Measurements from ENCODE around the gene GK2. TPM values are rescaled to one million over a fixed set of nuclear protein-coding genes. Genes with fewer than 3 reads are reported as not detected.

Gene GK2
- not detected in 2 replicates for total RNA-seq (2014; rRNA removed; shearing (Covaris generic); ENCODE audit: low replicate concordance)

DNA sequence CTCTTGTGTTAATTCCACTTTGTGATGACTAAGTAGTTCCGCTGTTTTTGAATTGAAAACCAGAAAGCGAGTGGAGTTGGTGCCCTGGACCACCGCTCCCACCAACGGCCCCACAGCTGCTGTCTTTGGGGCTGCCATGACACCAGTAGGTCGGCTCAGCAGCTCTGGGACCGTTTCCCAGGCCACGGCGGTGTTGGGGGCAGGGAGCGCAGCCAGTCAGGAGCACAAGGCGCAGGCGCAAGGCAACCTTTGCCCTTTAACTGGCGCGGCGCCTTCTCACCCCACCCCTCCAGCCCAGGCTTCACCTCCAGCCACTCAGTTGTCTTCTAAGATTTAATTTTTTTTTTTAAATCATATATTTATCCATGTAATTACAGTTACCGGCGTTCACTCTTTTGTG, at the start of gene GK2:
Gene GK2, minus strand, starts transcription at position 166 of the 400 bp plus-strand sequence. Its CDS starts 28 bp downstream, at position 138.
- Histone ChIP-seq H3K27ac (ENCODE audit: low read length) (no peak within 1 kb of the TSS), H4K20me1 (ENCODE audit: insufficient read depth, low read depth, low read length) (no peaks in the 10 kb centered on the region), H2AFZ (ENCODE audit: low read length) (no peak within 1 kb of the TSS), H3K9me2 (replicated peaks; ENCODE audit: insufficient read depth, low read length) (no peaks in the 10 kb centered on the region), H3K36me3 (ENCODE audit: insufficient read depth, low read length) (no peaks in the 10 kb centered on the region), H3K9me3 (ENCODE audit: low read length) (no peaks in the 10 kb centered on the region), H3K79me2 (ENCODE audit: low read length) (no peaks in the 10 kb centered on the region), H3K9ac (ENCODE audit: low read length) (no peak within 1 kb of the TSS), H3K4me3 (ENCODE audit: low read length) (no peak within 1 kb of the TSS), H3K4me2 (ENCODE audit: low read depth, low read length, poor library complexity, severe bottlenecking) (no peak within 1 kb of the TSS), H3K4me1 (ENCODE audit: low read length) (no peaks in the 10 kb centered on the region), H3K27me3 (ENCODE audit: low read length) (no peaks in the 10 kb centered on the region)
- DNase-seq = no peak

DNA sequence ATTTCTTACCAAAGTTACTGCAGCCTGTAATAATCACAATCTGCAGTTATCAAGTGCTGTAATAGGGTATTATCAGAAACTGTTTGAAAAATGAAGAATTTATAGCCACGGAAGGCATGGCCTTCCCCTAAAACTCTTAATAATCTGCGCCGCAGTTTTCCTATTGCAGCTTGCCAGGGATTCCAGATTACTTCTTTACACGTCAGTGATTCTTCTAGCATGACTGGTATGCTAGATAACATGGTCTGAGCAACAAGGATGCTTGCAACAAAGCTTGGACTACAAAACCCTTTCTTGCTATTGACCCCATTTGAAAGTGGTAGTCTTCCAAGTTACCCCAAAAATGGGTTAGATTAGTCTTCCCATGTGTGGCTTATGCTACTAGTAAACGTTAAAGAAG, 47.2 kb upstream of the GK2 start:
- DNase-seq = no peak
- no peak overlapping the region for H3K9ac ChIP-seq (ENCODE audit: low read length)
- no peaks in the 10 kb centered on the region for H3K4me1 ChIP-seq (ENCODE audit: low read length)
- H3K27me3 ChIP-seq (ENCODE audit: low read length) = no peaks in the 10 kb centered on the region
- H3K9me2 ChIP-seq (replicated peaks; ENCODE audit: insufficient read depth, low read length) = no peaks in the 10 kb centered on the region
- no peaks in the 10 kb centered on the region for H3K9me3 ChIP-seq (ENCODE audit: low read length)
- no peak overlapping the region for H3K4me2 ChIP-seq (ENCODE audit: low read depth, low read length, poor library complexity, severe bottlenecking)
- no peaks in the 10 kb centered on the region for H4K20me1 ChIP-seq (ENCODE audit: insufficient read depth, low read depth, low read length)
- H2AFZ ChIP-seq (ENCODE audit: low read length) = no peak overlapping the region
- no peak overlapping the region for H3K27ac ChIP-seq (ENCODE audit: low read length)
- H3K36me3 ChIP-seq (ENCODE audit: insufficient read depth, low read length) = no peaks in the 10 kb centered on the region
- no peak overlapping the region for H3K4me3 ChIP-seq (ENCODE audit: low read length)
- H3K79me2 ChIP-seq (ENCODE audit: low read length) = no peaks in the 10 kb centered on the region

DNA sequence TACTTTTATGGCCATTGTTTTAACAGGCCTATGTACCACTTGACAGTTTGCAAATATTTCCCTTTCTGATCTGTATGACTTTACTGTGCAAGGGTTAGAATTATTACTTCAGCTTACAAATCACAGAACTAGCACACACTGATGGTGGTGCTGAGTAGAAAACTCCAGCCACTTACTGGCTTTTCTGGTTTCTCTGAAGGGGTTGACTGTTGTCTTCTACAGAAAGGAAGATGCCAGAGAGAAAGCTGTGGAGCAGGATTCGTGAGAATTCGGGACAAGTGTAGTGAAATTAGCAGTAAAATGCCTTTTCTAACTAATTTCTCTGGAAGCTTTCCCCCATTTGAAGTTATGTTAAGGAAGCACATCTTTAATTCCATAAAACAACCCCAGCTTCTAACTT, 46.6 kb upstream of the GK2 start:
- H3K9ac ChIP-seq (ENCODE audit: low read length) = no peak overlapping the region
- H3K4me3 ChIP-seq (ENCODE audit: low read length) = no peak overlapping the region
- H3K9me2 ChIP-seq (replicated peaks; ENCODE audit: insufficient read depth, low read length) = no peaks in the 10 kb centered on the region
- H4K20me1 ChIP-seq (ENCODE audit: insufficient read depth, low read depth, low read length) = no peaks in the 10 kb centered on the region
- no peaks in the 10 kb centered on the region for H3K9me3 ChIP-seq (ENCODE audit: low read length)
- H2AFZ ChIP-seq (ENCODE audit: low read length) = no peak overlapping the region
- no peak for DNase-seq
- H3K27ac ChIP-seq (ENCODE audit: low read length) = no peak overlapping the region
- no peaks in the 10 kb centered on the region for H3K36me3 ChIP-seq (ENCODE audit: insufficient read depth, low read length)
- no peak overlapping the region for H3K4me2 ChIP-seq (ENCODE audit: low read depth, low read length, poor library complexity, severe bottlenecking)
- H3K4me1 ChIP-seq (ENCODE audit: low read length) = no peaks in the 10 kb centered on the region
- H3K79me2 ChIP-seq (ENCODE audit: low read length) = no peaks in the 10 kb centered on the region
- no peaks in the 10 kb centered on the region for H3K27me3 ChIP-seq (ENCODE audit: low read length)

GRCh38 chr4:79450053-79450452, 42.0 kb upstream of the GK2 start:
- H4K20me1 ChIP-seq (ENCODE audit: insufficient read depth, low read depth, low read length) = no peaks in the 10 kb centered on the region
- no peak overlapping the region for H3K27ac ChIP-seq (ENCODE audit: low read length)
- H3K9ac ChIP-seq (ENCODE audit: low read length) = no peak overlapping the region
- no peak overlapping the region for H3K4me2 ChIP-seq (ENCODE audit: low read depth, low read length, poor library complexity, severe bottlenecking)
- H3K36me3 ChIP-seq (ENCODE audit: insufficient read depth, low read length) = no peaks in the 10 kb centered on the region
- no peaks in the 10 kb centered on the region for H3K9me3 ChIP-seq (ENCODE audit: low read length)
- no peak overlapping the region for H3K4me3 ChIP-seq (ENCODE audit: low read length)
- H3K4me1 ChIP-seq (ENCODE audit: low read length) = no peaks in the 10 kb centered on the region
- no peak for DNase-seq
- no peaks in the 10 kb centered on the region for H3K27me3 ChIP-seq (ENCODE audit: low read length)
- no peaks in the 10 kb centered on the region for H3K9me2 ChIP-seq (replicated peaks; ENCODE audit: insufficient read depth, low read length)
- H3K79me2 ChIP-seq (ENCODE audit: low read length) = no peaks in the 10 kb centered on the region
- no peak overlapping the region for H2AFZ ChIP-seq (ENCODE audit: low read length)

DNA sequence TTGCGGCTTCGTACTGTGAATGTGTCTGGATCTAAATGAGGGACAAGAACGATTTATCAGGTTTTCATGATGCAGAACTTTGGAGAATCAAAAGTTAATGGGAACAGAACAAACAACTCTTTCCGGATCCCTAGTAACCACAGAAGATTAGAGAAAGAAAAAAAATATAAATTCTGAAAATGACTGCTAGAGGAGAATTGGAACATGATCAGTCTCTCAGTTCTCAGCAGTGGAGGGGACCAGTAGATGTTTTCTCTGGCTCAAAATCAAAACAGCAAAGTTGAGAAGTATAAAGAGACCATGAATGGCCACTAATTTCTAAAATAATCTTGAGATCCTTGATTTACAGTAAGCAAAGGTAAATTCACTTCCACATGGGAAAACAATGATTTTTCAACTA, 38.1 kb upstream of the GK2 start:
- H3K4me2 ChIP-seq (ENCODE audit: low read depth, low read length, poor library complexity, severe bottlenecking) = no peak overlapping the region
- H3K27ac ChIP-seq (ENCODE audit: low read length) = no peak overlapping the region
- no peaks in the 10 kb centered on the region for H3K79me2 ChIP-seq (ENCODE audit: low read length)
- no peaks in the 10 kb centered on the region for H3K36me3 ChIP-seq (ENCODE audit: insufficient read depth, low read length)
- H3K4me3 ChIP-seq (ENCODE audit: low read length) = no peak overlapping the region
- no peaks in the 10 kb centered on the region for H4K20me1 ChIP-seq (ENCODE audit: insufficient read depth, low read depth, low read length)
- H2AFZ ChIP-seq (ENCODE audit: low read length) = no peak overlapping the region
- DNase-seq = no peak
- H3K9ac ChIP-seq (ENCODE audit: low read length) = no peak overlapping the region
- H3K9me3 ChIP-seq (ENCODE audit: low read length) = no peaks in the 10 kb centered on the region
- H3K4me1 ChIP-seq (ENCODE audit: low read length) = no peaks in the 10 kb centered on the region
- H3K9me2 ChIP-seq (replicated peaks; ENCODE audit: insufficient read depth, low read length) = no peaks in the 10 kb centered on the region
- H3K27me3 ChIP-seq (ENCODE audit: low read length) = no peaks in the 10 kb centered on the region

- no peaks in the 10 kb centered on the region for H3K4me1 ChIP-seq (ENCODE audit: low read length)
- no peak overlapping the region for H3K4me3 ChIP-seq (ENCODE audit: low read length)
- H3K36me3 ChIP-seq (ENCODE audit: insufficient read depth, low read length) = no peaks in the 10 kb centered on the region
- H3K9ac ChIP-seq (ENCODE audit: low read length) = no peak overlapping the region
- no peaks in the 10 kb centered on the region for H4K20me1 ChIP-seq (ENCODE audit: insufficient read depth, low read depth, low read length)
- H3K4me2 ChIP-seq (ENCODE audit: low read depth, low read length, poor library complexity, severe bottlenecking) = no peak overlapping the region
- no peaks in the 10 kb centered on the region for H3K27me3 ChIP-seq (ENCODE audit: low read length)
- no peaks in the 10 kb centered on the region for H3K9me2 ChIP-seq (replicated peaks; ENCODE audit: insufficient read depth, low read length)
- no peak for DNase-seq
- H3K79me2 ChIP-seq (ENCODE audit: low read length) = no peaks in the 10 kb centered on the region
- no peaks in the 10 kb centered on the region for H3K9me3 ChIP-seq (ENCODE audit: low read length)
- no peak overlapping the region for H3K27ac ChIP-seq (ENCODE audit: low read length)
- H2AFZ ChIP-seq (ENCODE audit: low read length) = no peak overlapping the region
Observed at GRCh38 chr4:79445371-79445781, 37.3 kb upstream of the GK2 start.

- DNase-seq = no peak
- Histone ChIP-seq H4K20me1 (ENCODE audit: insufficient read depth, low read depth, low read length) (no peaks in the 10 kb centered on the region), H3K9ac (ENCODE audit: low read length) (no peak overlapping the region), H3K27ac (ENCODE audit: low read length) (no peak overlapping the region), H3K9me2 (replicated peaks; ENCODE audit: insufficient read depth, low read length) (no peaks in the 10 kb centered on the region), H3K4me2 (ENCODE audit: low read depth, low read length, poor library complexity, severe bottlenecking) (no peak overlapping the region), H3K4me1 (ENCODE audit: low read length) (no peaks in the 10 kb centered on the region), H3K79me2 (ENCODE audit: low read length) (no peaks in the 10 kb centered on the region), H3K36me3 (ENCODE audit: insufficient read depth, low read length) (no peaks in the 10 kb centered on the region), H3K27me3 (ENCODE audit: low read length) (no peaks in the 10 kb centered on the region), H3K4me3 (ENCODE audit: low read length) (no peak overlapping the region), H3K9me3 (ENCODE audit: low read length) (no peaks in the 10 kb centered on the region), H2AFZ (ENCODE audit: low read length) (no peak overlapping the region)
Observed at GRCh38 chr4:79442422-79442821, 34.4 kb upstream of the GK2 start.

GRCh38 chr4:79439489-79439888, 31.5 kb upstream of the GK2 start:
- Histone ChIP-seq H3K9ac (ENCODE audit: low read length) (no peak overlapping the region), H2AFZ (ENCODE audit: low read length) (no peak overlapping the region), H3K4me3 (ENCODE audit: low read length) (no peak overlapping the region), H4K20me1 (ENCODE audit: insufficient read depth, low read depth, low read length) (no peaks in the 10 kb centered on the region), H3K4me2 (ENCODE audit: low read depth, low read length, poor library complexity, severe bottlenecking) (no peak overlapping the region), H3K27ac (ENCODE audit: low read length) (no peak overlapping the region), H3K27me3 (ENCODE audit: low read length) (no peaks in the 10 kb centered on the region), H3K36me3 (ENCODE audit: insufficient read depth, low read length) (no peaks in the 10 kb centered on the region), H3K4me1 (ENCODE audit: low read length) (no peaks in the 10 kb centered on the region), H3K79me2 (ENCODE audit: low read length) (no peaks in the 10 kb centered on the region), H3K9me2 (replicated peaks; ENCODE audit: insufficient read depth, low read length) (no peaks in the 10 kb centered on the region), H3K9me3 (ENCODE audit: low read length) (no peaks in the 10 kb centered on the region)
- DNase-seq = no peak

DNA sequence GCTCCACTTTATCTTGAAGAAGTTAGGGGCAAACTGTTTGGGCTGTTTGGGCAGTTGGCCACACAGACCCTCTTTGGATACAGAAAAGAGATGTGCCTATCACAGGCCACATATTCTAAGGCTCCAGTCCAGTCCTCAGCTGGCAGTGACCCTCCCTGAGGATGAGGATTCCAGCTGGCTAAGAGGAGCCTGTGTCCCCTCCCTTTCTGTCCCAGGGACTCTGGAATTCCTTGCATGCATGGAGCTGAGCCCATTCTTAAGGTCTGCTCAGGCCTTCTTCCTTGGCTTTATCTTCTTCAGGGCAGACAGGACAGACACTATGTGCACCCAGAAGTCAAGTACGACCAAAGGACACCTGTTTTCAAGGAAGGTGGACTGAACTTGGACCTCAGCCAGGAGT, 23.8 kb upstream of the GK2 start:
- Histone ChIP-seq H3K27me3 (ENCODE audit: low read length) (no peaks in the 10 kb centered on the region), H3K9me3 (ENCODE audit: low read length) (no peaks in the 10 kb centered on the region), H3K4me2 (ENCODE audit: low read depth, low read length, poor library complexity, severe bottlenecking) (no peak overlapping the region), H2AFZ (ENCODE audit: low read length) (no peak overlapping the region), H4K20me1 (ENCODE audit: insufficient read depth, low read depth, low read length) (no peaks in the 10 kb centered on the region), H3K27ac (ENCODE audit: low read length) (no peak overlapping the region), H3K9me2 (replicated peaks; ENCODE audit: insufficient read depth, low read length) (no peaks in the 10 kb centered on the region), H3K9ac (ENCODE audit: low read length) (no peak overlapping the region), H3K4me3 (ENCODE audit: low read length) (no peak overlapping the region), H3K4me1 (ENCODE audit: low read length) (no peaks in the 10 kb centered on the region), H3K36me3 (ENCODE audit: insufficient read depth, low read length) (no peaks in the 10 kb centered on the region), H3K79me2 (ENCODE audit: low read length) (no peaks in the 10 kb centered on the region)
- DNase-seq = no peak

All from Karpas-422 (cell line).